Activated naive CD4-positive, alpha-beta T cell treated with anti-CD3 and anti-CD28 coated beads for 36 hours (primary cell): Measurements from ENCODE around the gene SLC25A12. TPM values are rescaled to one million over a fixed set of nuclear protein-coding genes. Genes with fewer than 3 reads are reported as not detected.

Source experiments
- CTCF ChIA-PET: fragments of 350-600 bp; sonication (Branson Sonifier 250); formaldehyde crosslinking; loops from one replicate; lab custom pipeline; 2021; ENCODE audit warnings: antibody characterized with exemption; lab: Charles Lee
- DNase-seq: peaks from one replicate; pipeline ENCODE4 v3.0.0-alpha.2; 2020
- H3K27ac Mint-ChIP-seq: one replicate; pipeline ENCODE4 v1.8.0; 2021; ENCODE audit warnings: mild to moderate bottlenecking, mixed read lengths
- H3K27me3 Mint-ChIP-seq: one replicate; pipeline ENCODE4 v1.8.0; 2021; ENCODE audit warnings: low read depth, mixed read lengths
- H3K36me3 Mint-ChIP-seq: one replicate; pipeline ENCODE4 v1.8.0; 2021; ENCODE audit warnings: low read depth, mixed read lengths
- H3K4me1 Mint-ChIP-seq: one replicate; pipeline ENCODE4 v1.8.0; 2021; ENCODE audit warnings: low read depth, mixed read lengths
- H3K4me3 Mint-ChIP-seq: one replicate; pipeline ENCODE4 v1.8.0; 2021; ENCODE audit warnings: mild to moderate bottlenecking, moderate library complexity, mixed read lengths
- H3K9me3 Mint-ChIP-seq: one replicate; pipeline ENCODE4 v1.8.0; 2021; ENCODE audit warnings: mixed read lengths
- intact Hi-C: fragments of 100-400 bp; cut with micrococcal nuclease; formaldehyde crosslinking; loops from one replicate; pipeline ENCODE4 v1.15.1; 2023
- total RNA-seq, 2 experiments: library from RNA; stranded (reverse); gene quantifications; one replicate each; pipeline ENCODE4 v1.2.3, GENCODE V29; 2021

Gene SLC25A12
- total RNA-seq, 2 experiments from 2014 or later, result 15.0 to 17.4 TPM

GRCh38 chr2:171846894-171847293 lies 47.1 kb downstream of the SLC25A12 start:
- no peaks in the 10 kb centered on the region for H3K27me3 Mint-ChIP-seq
- DNase-seq, result no peak
- H3K27ac Mint-ChIP-seq, result no peak overlapping the region
- H3K4me3 Mint-ChIP-seq, result no peak overlapping the region
- CTCF ChIA-PET, result no interaction called here
- no peaks in the 10 kb centered on the region for H3K9me3 Mint-ChIP-seq
- intact Hi-C loops, result no loop called here
- no peaks in the 10 kb centered on the region for H3K4me1 Mint-ChIP-seq
- H3K36me3 Mint-ChIP-seq, result peaks cover 12% of the 10 kb centered on the region

- Mint-ChIP-seq H3K4me3 (no peak overlapping the region), H3K36me3 (peaks cover 22% of the 10 kb centered on the region), H3K9me3 (no peaks in the 10 kb centered on the region), H3K4me1 (no peaks in the 10 kb centered on the region), H3K27ac (no peak overlapping the region), H3K27me3 (no peaks in the 10 kb centered on the region)
- DNase-seq, result no peak
- CTCF ChIA-PET, result no interaction called here
- intact Hi-C loops, result no loop called here
Measured at GRCh38 chr2:171841996-171842395, 52.0 kb downstream of the SLC25A12 start.

DNA sequence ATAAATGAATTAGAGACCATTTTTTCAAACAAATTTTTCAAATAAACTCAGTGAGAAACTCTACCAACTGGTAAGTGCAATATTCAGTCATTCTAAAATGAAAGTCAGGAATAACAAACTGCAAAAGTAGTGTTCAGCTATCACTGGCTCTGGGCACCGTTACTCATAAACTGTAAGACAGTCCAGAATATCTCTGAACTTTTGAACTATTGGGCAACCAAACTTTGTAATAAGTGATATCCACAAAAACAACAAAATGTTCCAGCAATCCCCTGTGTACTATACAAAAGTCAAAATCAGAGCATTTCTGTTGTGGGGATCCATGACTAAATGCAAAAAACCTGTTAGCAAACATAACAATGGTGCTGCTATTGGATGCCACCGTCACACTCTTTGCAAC lies 56.3 kb downstream of the SLC25A12 start:
- H3K36me3 Mint-ChIP-seq, result peaks cover 54% of the 10 kb centered on the region
- no peaks in the 10 kb centered on the region for H3K27me3 Mint-ChIP-seq
- intact Hi-C loops, result no loop called here

GRCh38 chr2:171836146-171836910 lies 57.7 kb downstream of the SLC25A12 start:
- intact Hi-C loops, result no loop called here
- Mint-ChIP-seq H3K27me3 (no peaks in the 10 kb centered on the region), H3K36me3 (peaks cover 63% of the 10 kb centered on the region), H3K27ac (no peak overlapping the region), H3K4me3 (no peak overlapping the region), H3K4me1 (no peaks in the 10 kb centered on the region), H3K9me3 (peaks cover 3% of the 10 kb centered on the region)
- CTCF ChIA-PET, result interaction anchor here (0.7 kb wide), 1 partner anchor 126 kb away, joined by 4 read pairs; no protein-coding TSS in a partner anchor
- no peak for DNase-seq

More for the DNA sequence above, 56.3 kb downstream of the SLC25A12 start:
- CTCF ChIA-PET, result interaction anchor here (0.5 kb wide), 1 partner anchor 269 kb away, joined by 3 read pairs; no protein-coding TSS in a partner anchor
- DNase-seq, result no peak
- Mint-ChIP-seq H3K9me3 (no peaks in the 10 kb centered on the region), H3K27ac (no peak overlapping the region), H3K4me1 (no peaks in the 10 kb centered on the region), H3K4me3 (no peak overlapping the region)

GRCh38 chr2:171835386-171835785 lies 58.7 kb downstream of the SLC25A12 start:
- H3K27me3 Mint-ChIP-seq, result no peaks in the 10 kb centered on the region
- H3K27ac Mint-ChIP-seq, result no peak overlapping the region
- H3K9me3 Mint-ChIP-seq, result peaks cover 7% of the 10 kb centered on the region
- DNase-seq, result no peak
- CTCF ChIA-PET, result interaction anchor here (0.7 kb wide), 1 partner anchor 126 kb away, joined by 4 read pairs; no protein-coding TSS in a partner anchor
- H3K36me3 Mint-ChIP-seq, result peaks cover 67% of the 10 kb centered on the region
- intact Hi-C loops, result no loop called here
- no peaks in the 10 kb centered on the region for H3K4me1 Mint-ChIP-seq
- H3K4me3 Mint-ChIP-seq, result no peak overlapping the region

DNA sequence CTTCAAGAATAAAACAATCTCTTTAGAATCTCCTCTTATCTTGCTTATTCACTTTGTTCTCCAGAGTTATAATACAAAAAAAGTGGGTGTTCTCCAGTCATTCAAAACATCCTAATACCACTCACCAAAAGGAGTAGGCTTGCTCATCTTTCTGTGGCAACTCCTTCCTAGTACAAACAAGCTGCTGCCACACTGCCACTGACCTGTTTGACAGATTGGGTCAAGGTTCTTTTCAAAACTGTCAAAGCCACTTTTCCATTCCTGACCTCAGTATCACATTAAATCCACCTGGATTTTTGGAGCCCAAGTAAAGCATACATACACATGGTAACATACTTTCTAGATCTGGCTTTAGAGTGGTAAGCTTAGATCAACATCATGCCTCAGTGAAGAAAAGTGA lies 59.8 kb downstream of the SLC25A12 start:
- intact Hi-C loops, result no loop called here
- no peak overlapping the region for H3K4me3 Mint-ChIP-seq
- no peak overlapping the region for H3K27ac Mint-ChIP-seq
- DNase-seq, result no peak
- H3K36me3 Mint-ChIP-seq, result peaks cover 66% of the 10 kb centered on the region
- H3K4me1 Mint-ChIP-seq, result no peaks in the 10 kb centered on the region
- H3K27me3 Mint-ChIP-seq, result no peaks in the 10 kb centered on the region
- CTCF ChIA-PET, result no interaction called here
- H3K9me3 Mint-ChIP-seq, result peaks cover 7% of the 10 kb centered on the region

DNA sequence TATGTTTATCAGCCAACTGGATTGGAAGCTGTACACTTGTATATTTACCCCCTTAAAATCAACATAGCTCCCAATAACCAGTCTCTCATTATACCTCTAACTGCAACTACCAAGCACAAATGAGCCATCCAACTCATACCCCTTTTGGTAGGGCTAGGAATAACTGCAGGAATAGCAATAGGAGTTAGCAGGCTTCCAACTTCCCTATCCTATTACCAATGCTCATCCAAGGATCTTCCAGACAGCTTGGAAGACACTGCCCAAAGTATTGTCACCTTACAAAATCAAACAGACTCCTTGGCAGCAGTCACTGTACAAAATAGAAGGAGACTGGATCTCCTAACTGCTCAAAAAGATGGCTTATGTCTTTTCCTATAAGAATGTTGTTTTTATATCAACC lies 61.6 kb downstream of the SLC25A12 start:
- Mint-ChIP-seq H3K9me3 (peaks cover 7% of the 10 kb centered on the region), H3K4me1 (no peaks in the 10 kb centered on the region), H3K27me3 (no peaks in the 10 kb centered on the region), H3K36me3 (peaks cover 69% of the 10 kb centered on the region), H3K4me3 (no peak overlapping the region), H3K27ac (no peak overlapping the region)
- DNase-seq, result no peak
- intact Hi-C loops, result no loop called here
- CTCF ChIA-PET, result interaction anchor here (2.1 kb wide), 1 partner anchor 272 kb away, joined by 5 read pairs; no protein-coding TSS in a partner anchor

DNA sequence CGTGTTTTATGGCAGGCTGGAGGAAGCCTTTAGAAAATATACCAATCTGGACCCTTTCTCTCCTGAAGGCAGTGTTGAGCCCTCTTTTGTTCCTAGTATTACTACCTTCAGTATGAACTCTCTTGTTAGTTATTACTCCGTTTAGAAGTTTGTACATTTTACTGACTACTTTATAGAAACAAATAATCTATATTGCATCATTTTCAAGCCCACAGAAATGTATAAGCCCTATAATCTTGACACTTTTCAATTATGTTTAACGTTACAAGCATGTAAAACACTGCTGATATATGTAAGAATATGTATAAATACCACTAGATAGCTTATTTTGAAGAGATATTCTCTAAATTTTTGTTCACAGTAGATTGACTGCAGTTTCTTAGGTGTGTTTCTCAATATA lies 64.0 kb downstream of the SLC25A12 start:
- CTCF ChIA-PET, result no interaction called here
- Mint-ChIP-seq H3K27ac (no peak overlapping the region), H3K27me3 (no peaks in the 10 kb centered on the region), H3K36me3 (peaks cover 59% of the 10 kb centered on the region), H3K9me3 (peaks cover 7% of the 10 kb centered on the region), H3K4me1 (no peaks in the 10 kb centered on the region), H3K4me3 (no peak overlapping the region)
- no peak for DNase-seq
- intact Hi-C loops, result no loop called here

GRCh38 chr2:171824086-171824485 lies 70.0 kb downstream of the SLC25A12 start:
- no peak overlapping the region for H3K4me3 Mint-ChIP-seq
- peaks cover 22% of the 10 kb centered on the region for H3K36me3 Mint-ChIP-seq

DNA sequence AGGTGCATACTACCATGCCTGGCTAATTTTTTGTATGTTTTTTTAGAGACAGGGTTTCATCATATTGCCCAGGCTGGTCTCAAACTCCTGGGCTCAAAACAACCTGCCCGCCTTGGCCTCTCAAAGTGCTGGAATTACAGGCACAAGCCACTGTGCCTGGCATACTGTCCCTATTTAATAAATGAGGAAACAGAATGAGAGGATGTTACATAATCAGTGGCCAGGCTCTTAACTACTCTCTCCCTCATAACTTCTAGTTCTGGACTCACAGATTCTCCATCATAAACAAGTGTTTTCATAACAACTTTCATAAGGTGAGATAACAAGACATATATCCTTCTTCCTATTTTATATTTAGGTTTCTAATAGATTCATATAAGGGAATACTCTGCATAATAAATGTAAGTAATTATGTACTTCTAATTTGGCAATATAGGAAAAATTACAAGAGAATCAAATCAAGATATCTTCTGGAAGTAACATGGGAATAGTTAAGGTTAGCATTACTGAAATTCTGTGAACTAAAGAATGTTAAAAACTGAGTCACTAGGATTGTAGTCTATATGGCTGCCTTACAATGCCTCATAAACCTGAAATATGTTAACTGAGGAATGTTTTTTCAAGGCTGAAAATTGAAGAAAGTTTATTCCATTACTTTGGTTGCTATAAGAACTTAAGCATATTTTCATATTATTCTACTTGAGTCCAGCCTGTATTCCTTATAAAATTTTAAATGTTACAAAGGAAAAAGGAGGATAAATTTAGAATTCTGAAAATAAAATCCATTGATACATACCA lies 71.3 kb downstream of the SLC25A12 start:
- CTCF ChIA-PET, result no interaction called here
- intact Hi-C loops, result no loop called here
- H3K4me3 Mint-ChIP-seq, result no peak overlapping the region
- no peaks in the 10 kb centered on the region for H3K27me3 Mint-ChIP-seq
- peaks cover 14% of the 10 kb centered on the region for H3K36me3 Mint-ChIP-seq
- no peaks in the 10 kb centered on the region for H3K4me1 Mint-ChIP-seq
- no peak for DNase-seq
- H3K27ac Mint-ChIP-seq, result no peak overlapping the region
- no peaks in the 10 kb centered on the region for H3K9me3 Mint-ChIP-seq

More at GRCh38 chr2:171824086-171824485, 70.0 kb downstream of the SLC25A12 start:
- intact Hi-C loops, result no loop called here
- H3K9me3 Mint-ChIP-seq, result no peaks in the 10 kb centered on the region
- CTCF ChIA-PET, result interaction anchor here (0.7 to 1.3 kb wide), 3 partner anchors 11 to 24 kb away, joined by 3 to 5 read pairs (median 4); no protein-coding TSS in a partner anchor
- H3K4me1 Mint-ChIP-seq, result no peaks in the 10 kb centered on the region
- no peak overlapping the region for H3K27ac Mint-ChIP-seq
- DNase-seq, result no peak
- no peaks in the 10 kb centered on the region for H3K27me3 Mint-ChIP-seq

- no peak for DNase-seq
- intact Hi-C loops, result no loop called here
- CTCF ChIA-PET, result interaction anchor here (0.6 kb wide), 1 partner anchor 994 kb away, joined by 5 read pairs; no protein-coding TSS in a partner anchor
Measured at GRCh38 chr2:171819453-171819852, 74.6 kb downstream of the SLC25A12 start.

DNA sequence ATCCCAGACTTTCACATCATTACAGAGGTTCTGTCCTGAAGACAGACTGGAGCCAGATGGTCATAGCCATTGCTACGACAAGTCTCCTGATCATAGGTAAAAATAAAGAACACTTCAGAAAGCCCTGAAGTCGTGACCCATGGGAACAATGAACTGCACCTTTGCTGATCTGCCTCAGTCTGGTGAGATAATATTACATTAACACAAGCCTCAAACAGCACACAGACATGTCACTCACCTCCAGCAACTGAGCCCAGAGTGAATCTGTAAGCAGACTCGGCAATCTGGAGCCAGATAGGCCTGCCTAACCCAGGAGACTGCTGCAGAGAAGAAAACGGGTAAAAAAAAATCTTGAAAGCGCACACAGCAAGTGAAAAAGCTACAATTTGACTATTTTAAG lies 79.2 kb downstream of the SLC25A12 start:
- CTCF ChIA-PET, result interaction anchor here (0.6 kb wide), 1 partner anchor 9 kb away, joined by 3 read pairs; no protein-coding TSS in a partner anchor
- Mint-ChIP-seq H3K9me3 (no peaks in the 10 kb centered on the region), H3K27ac (no peak overlapping the region), H3K36me3 (peaks cover 18% of the 10 kb centered on the region), H3K4me3 (no peak overlapping the region), H3K4me1 (no peaks in the 10 kb centered on the region), H3K27me3 (no peaks in the 10 kb centered on the region)
- intact Hi-C loops, result loop anchor here (5.0 kb wide), 1 partner anchor 652 kb away; no protein-coding TSS in a partner anchor
- no peak for DNase-seq

More at GRCh38 chr2:171819453-171819852, 74.6 kb downstream of the SLC25A12 start:
- no peaks in the 10 kb centered on the region for H3K4me1 Mint-ChIP-seq
- peaks cover 7% of the 10 kb centered on the region for H3K36me3 Mint-ChIP-seq
- H3K27ac Mint-ChIP-seq, result no peak overlapping the region
- H3K4me3 Mint-ChIP-seq, result no peak overlapping the region
- no peaks in the 10 kb centered on the region for H3K9me3 Mint-ChIP-seq
- no peaks in the 10 kb centered on the region for H3K27me3 Mint-ChIP-seq
